ENCODE measurements around the gene PDE5A. TPM values are rescaled to one million over a fixed set of nuclear protein-coding genes. Genes with fewer than 3 reads are reported as not detected.

The PDE5A gene
- total RNA-seq, 4 donors from 2014 or later, result 154 to 208 (median 199) TPM

GRCh38 chr4:119517361-119518229, 111.0 kb downstream of the PDE5A start:
- intact Hi-C loops (cut with DNase I), result no loop called here
- no peak for DNase-seq (ENCODE audit: extremely low spot score)
- Histone ChIP-seq H3K4me3 (no peak overlapping the region), H3K27me3 (no peaks in the 10 kb centered on the region), H3K27ac (replicated peaks in 1 of 4) (peak overlapping the region; percentile 56 to 85 (median 80)), H3K36me3 (peaks cover 0 to 69% (median 33%) of the 10 kb centered on the region in 4 donors), H3K9me3 (no peaks in the 10 kb centered on the region), H3K4me1 (peaks cover 5 to 79% (median 58%) of the 10 kb centered on the region in 4 donors)
- no peak for TF ChIP-seq POLR2AphosphoS5 (IDR thresholded peaks at IDR 0.05)
- TF ChIP-seq EP300 (IDR thresholded peaks at IDR 0.05), result no peak
- no peak for TF ChIP-seq POLR2A (IDR thresholded peaks at IDR 0.05; ENCODE audit: low read depth)
- TF ChIP-seq, protein P1, sequence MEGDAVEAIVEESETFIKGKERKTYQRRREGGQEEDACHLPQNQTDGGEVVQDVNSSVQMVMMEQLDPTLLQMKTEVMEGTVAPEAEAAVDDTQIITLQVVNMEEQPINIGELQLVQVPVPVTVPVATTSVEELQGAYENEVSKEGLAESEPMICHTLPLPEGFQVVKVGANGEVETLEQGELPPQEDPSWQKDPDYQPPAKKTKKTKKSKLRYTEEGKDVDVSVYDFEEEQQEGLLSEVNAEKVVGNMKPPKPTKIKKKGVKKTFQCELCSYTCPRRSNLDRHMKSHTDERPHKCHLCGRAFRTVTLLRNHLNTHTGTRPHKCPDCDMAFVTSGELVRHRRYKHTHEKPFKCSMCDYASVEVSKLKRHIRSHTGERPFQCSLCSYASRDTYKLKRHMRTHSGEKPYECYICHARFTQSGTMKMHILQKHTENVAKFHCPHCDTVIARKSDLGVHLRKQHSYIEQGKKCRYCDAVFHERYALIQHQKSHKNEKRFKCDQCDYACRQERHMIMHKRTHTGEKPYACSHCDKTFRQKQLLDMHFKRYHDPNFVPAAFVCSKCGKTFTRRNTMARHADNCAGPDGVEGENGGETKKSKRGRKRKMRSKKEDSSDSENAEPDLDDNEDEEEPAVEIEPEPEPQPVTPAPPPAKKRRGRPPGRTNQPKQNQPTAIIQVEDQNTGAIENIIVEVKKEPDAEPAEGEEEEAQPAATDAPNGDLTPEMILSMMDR (IDR thresholded peaks at IDR 0.05), result no peak
- 68% methylated on average over 2 of the region's 2 CpGs for WGBS

GRCh38 chr4:119512398-119512797, 116.2 kb downstream of the PDE5A start:
- Histone ChIP-seq H3K4me1 (peaks cover 0 to 79% (median 77%) of the 10 kb centered on the region in 4 donors), H3K27me3 (no peaks in the 10 kb centered on the region), H3K9me3 (no peaks in the 10 kb centered on the region), H3K36me3 (peaks cover 0 to 70% (median 38%) of the 10 kb centered on the region in 4 donors), H3K4me3 (no peak overlapping the region), H3K27ac (replicated peaks in 1 of 4) (peak overlapping the region; percentile 78 to 85 (median 80))
- 91% methylated on average over 2 of the region's 2 CpGs for WGBS
- no peak for DNase-seq (ENCODE audit: extremely low spot score)
- TF ChIP-seq, protein P1 (IDR thresholded peaks at IDR 0.05), result no peak
- TF ChIP-seq EP300 (IDR thresholded peaks at IDR 0.05), result no peak
- no peak for TF ChIP-seq POLR2AphosphoS5 (IDR thresholded peaks at IDR 0.05)
- no peak for TF ChIP-seq POLR2A (IDR thresholded peaks at IDR 0.05; ENCODE audit: low read depth)
- intact Hi-C loops (cut with DNase I), result no loop called here

GRCh38 chr4:119510395-119511149, 118.0 kb downstream of the PDE5A start:
- 39% methylated on average over 4 of the region's 4 CpGs for WGBS
- peaks cover 0 to 82% (median 68%) of the 10 kb centered on the region in 4 donors for H3K4me1 ChIP-seq
- intact Hi-C loops (cut with DNase I), result no loop called here
- no peaks in the 10 kb centered on the region for H3K27me3 ChIP-seq
- H3K27ac ChIP-seq (replicated peaks in 1 of 4), result peak overlapping the region; percentile 78 to 85 (median 80)
- TF ChIP-seq, protein P1 (IDR thresholded peaks at IDR 0.05), result no peak
- TF ChIP-seq POLR2AphosphoS5 (IDR thresholded peaks at IDR 0.05) (peak in 1 of 2 donors; percentile 66), EP300 (IDR thresholded peaks at IDR 0.05) (no peak), POLR2A (IDR thresholded peaks at IDR 0.05; ENCODE audit: low read depth) (no peak)
- no peak overlapping the region for H3K4me3 ChIP-seq
- H3K9me3 ChIP-seq, result no peaks in the 10 kb centered on the region
- DNase-seq (ENCODE audit: extremely low spot score), result no peak
- H3K36me3 ChIP-seq, result peaks cover 4 to 68% (median 38%) of the 10 kb centered on the region in 4 donors

DNA sequence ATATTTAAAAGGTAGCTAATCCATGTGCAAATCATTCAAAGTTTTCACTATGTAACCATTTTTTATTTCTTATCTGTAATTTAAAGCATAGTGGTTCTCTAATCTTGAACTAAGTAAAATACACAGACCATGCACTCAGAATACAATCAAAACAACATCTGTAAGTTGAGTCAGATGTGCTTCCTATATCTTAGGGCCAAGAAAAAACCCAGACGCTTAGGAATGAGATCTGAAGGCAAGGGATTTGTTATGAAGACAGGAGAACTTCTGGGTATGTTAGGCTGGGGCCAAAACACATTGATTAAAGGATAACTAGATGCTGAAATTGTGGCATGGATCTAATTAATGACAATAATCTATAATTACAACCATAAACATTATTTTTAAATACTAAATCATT, 120.3 kb downstream of the PDE5A start:
- peaks cover 0 to 59% (median 49%) of the 10 kb centered on the region in 4 donors for H3K4me1 ChIP-seq
- peak overlapping the region; percentile 71 to 85 (median 80) for H3K27ac ChIP-seq (replicated peaks in 1 of 4)
- intact Hi-C loops (cut with DNase I), result no loop called here
- peaks cover 23 to 71% (median 32%) of the 10 kb centered on the region in 4 donors for H3K36me3 ChIP-seq
- 37% methylated on average over 1 of the region's 1 CpG for WGBS
- no peaks in the 10 kb centered on the region for H3K27me3 ChIP-seq
- H3K9me3 ChIP-seq, result no peaks in the 10 kb centered on the region
- TF ChIP-seq POLR2A (IDR thresholded peaks at IDR 0.05; ENCODE audit: low read depth), result no peak
- no peak for TF ChIP-seq EP300 (IDR thresholded peaks at IDR 0.05)
- no peak for TF ChIP-seq POLR2AphosphoS5 (IDR thresholded peaks at IDR 0.05)
- TF ChIP-seq, protein P1 (IDR thresholded peaks at IDR 0.05), result no peak
- DNase-seq (ENCODE audit: extremely low spot score), result no peak
- H3K4me3 ChIP-seq, result no peak overlapping the region
